ENCODE data around the gene OR12D1. TPM values are rescaled to one million over a fixed set of nuclear protein-coding genes. Genes with fewer than 3 reads are reported as not detected.

OR12D1 gene
- polyA plus RNA-seq, 1 donor from 2014 or later: not detected

DNA sequence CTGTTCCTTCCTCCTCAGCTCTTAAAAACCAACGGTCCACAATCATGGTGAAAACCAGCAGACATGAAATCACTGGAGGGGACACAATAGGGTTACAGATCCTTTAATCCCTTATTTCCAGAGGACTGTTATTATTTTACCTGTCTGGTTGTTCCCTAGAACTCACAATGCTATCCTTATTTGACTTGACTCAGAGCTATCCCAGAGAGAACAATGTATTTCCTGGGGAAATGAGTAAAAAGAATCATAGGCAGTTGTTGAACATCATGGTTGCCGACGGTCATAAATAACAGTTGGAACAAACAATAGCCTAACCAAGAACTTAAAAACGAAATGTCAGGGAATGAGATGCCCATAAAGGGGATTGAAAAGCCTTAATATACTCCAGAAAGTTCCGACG lies 51.5 kb downstream of the OR12D1 start:
- H3K9me3 ChIP-seq (ENCODE audit: low read length): no peaks in the 10 kb centered on the region
- H3K4me2 ChIP-seq (ENCODE audit: low read length): no peak overlapping the region
- H2AFZ ChIP-seq (ENCODE audit: low read depth, low read length): no peak overlapping the region
- TF ChIP-seq MXI1 (conservative IDR thresholded peaks at IDR 0.05; ENCODE audit: poor library complexity, severe bottlenecking): no peak
- TF ChIP-seq EZH2 (IDR thresholded peaks at IDR 0.05; ENCODE audit: borderline replicate concordance, insufficient read depth, low read length, poor library complexity, severe bottlenecking): no peak
- no peak for TF ChIP-seq RAD21 (conservative IDR thresholded peaks at IDR 0.05)
- TF ChIP-seq EP300 (conservative IDR thresholded peaks at IDR 0.05; ENCODE audit: poor library complexity, severe bottlenecking): no peak
- TF ChIP-seq, protein P1, sequence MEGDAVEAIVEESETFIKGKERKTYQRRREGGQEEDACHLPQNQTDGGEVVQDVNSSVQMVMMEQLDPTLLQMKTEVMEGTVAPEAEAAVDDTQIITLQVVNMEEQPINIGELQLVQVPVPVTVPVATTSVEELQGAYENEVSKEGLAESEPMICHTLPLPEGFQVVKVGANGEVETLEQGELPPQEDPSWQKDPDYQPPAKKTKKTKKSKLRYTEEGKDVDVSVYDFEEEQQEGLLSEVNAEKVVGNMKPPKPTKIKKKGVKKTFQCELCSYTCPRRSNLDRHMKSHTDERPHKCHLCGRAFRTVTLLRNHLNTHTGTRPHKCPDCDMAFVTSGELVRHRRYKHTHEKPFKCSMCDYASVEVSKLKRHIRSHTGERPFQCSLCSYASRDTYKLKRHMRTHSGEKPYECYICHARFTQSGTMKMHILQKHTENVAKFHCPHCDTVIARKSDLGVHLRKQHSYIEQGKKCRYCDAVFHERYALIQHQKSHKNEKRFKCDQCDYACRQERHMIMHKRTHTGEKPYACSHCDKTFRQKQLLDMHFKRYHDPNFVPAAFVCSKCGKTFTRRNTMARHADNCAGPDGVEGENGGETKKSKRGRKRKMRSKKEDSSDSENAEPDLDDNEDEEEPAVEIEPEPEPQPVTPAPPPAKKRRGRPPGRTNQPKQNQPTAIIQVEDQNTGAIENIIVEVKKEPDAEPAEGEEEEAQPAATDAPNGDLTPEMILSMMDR (IDR thresholded peaks at IDR 0.05; ENCODE audit: poor library complexity, severe bottlenecking): no peak
- no peak for TF ChIP-seq TAF1 (IDR thresholded peaks at IDR 0.05; ENCODE audit: low read depth)
- H3F3A ChIP-seq (ENCODE audit: insufficient read depth, low read length, poor library complexity, severe bottlenecking): no peaks in the 10 kb centered on the region
- H3K79me2 ChIP-seq (replicated peaks; ENCODE audit: insufficient read depth, low read length): no peaks in the 10 kb centered on the region
- H3K27me3 ChIP-seq (ENCODE audit: insufficient read depth, low read depth, low read length): no peaks in the 10 kb centered on the region
- no peaks in the 10 kb centered on the region for H3K9me2 ChIP-seq (ENCODE audit: insufficient read depth, low read length)
- no peak overlapping the region for H3K4me3 ChIP-seq (ENCODE audit: low read length)
- H3K36me3 ChIP-seq (ENCODE audit: insufficient read depth, low read length): no peaks in the 10 kb centered on the region
- H3K27ac ChIP-seq (ENCODE audit: low read length): no peak overlapping the region
- no peak overlapping the region for H3K9ac ChIP-seq (ENCODE audit: low read length)
- no peaks in the 10 kb centered on the region for H4K20me1 ChIP-seq (ENCODE audit: insufficient read depth)

Other genes with a start within 250 kb of the OR12D1 start
- not detected in 2 replicates for gene OR2J2, start 244.0 kb upstream of the OR12D1 start, polyA plus RNA-seq
- not detected in 2 replicates for gene OR14J1, start 113.2 kb upstream of the OR12D1 start, polyA plus RNA-seq
- not detected in 2 replicates for gene OR5V1, start 46.1 kb upstream of the OR12D1 start, polyA plus RNA-seq
- gene OR12D3, start 39.6 kb upstream of the OR12D1 start, polyA plus RNA-seq: not detected in 2 replicates
- not detected in 2 replicates for gene OR12D2, start 19.3 kb upstream of the OR12D1 start, polyA plus RNA-seq
- gene OR10C1, start 24.4 kb downstream of the OR12D1 start, polyA plus RNA-seq: not detected in 2 replicates
- gene OR11A1, start 42.1 kb downstream of the OR12D1 start, polyA plus RNA-seq: not detected in 2 replicates
- not detected in 2 replicates for gene OR2H1, start 42.2 kb downstream of the OR12D1 start, polyA plus RNA-seq
- gene MAS1L, start 73.0 kb downstream of the OR12D1 start, polyA plus RNA-seq: not detected in 2 replicates
- not detected in 2 replicates for gene UBD, start 144.8 kb downstream of the OR12D1 start, polyA plus RNA-seq
- gene OR2H2, start 170.2 kb downstream of the OR12D1 start, polyA plus RNA-seq: not detected in 2 replicates
- 108 and 120 TPM in 2 replicates for gene GABBR1, start 218.3 kb downstream of the OR12D1 start, polyA plus RNA-seq
- gene MOG, start 242.2 kb downstream of the OR12D1 start, polyA plus RNA-seq: not detected in 2 replicates